ENCODE measurements around the gene OCRL.

The OCRL gene

DNA sequence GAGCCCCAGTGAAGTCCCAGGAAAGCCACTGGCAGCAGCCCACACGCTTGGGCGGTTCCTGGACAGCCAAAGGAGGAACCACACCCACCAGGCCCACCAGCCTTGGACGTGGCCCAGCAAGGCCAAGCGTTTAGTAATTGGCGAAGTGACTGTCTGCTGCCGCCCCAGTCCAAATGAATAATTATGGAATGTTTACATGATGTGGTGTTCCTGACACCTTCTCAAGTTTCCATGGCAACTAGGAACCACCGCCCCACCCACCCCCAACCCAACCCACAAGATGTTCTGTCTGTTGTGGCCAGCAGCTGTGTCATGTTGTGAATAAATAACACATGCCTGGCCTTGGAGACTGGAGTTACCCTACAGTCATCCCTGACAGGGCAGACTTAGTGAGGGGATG lies 92.4 kb downstream of the OCRL start:
- TF ChIP-seq, protein P1, sequence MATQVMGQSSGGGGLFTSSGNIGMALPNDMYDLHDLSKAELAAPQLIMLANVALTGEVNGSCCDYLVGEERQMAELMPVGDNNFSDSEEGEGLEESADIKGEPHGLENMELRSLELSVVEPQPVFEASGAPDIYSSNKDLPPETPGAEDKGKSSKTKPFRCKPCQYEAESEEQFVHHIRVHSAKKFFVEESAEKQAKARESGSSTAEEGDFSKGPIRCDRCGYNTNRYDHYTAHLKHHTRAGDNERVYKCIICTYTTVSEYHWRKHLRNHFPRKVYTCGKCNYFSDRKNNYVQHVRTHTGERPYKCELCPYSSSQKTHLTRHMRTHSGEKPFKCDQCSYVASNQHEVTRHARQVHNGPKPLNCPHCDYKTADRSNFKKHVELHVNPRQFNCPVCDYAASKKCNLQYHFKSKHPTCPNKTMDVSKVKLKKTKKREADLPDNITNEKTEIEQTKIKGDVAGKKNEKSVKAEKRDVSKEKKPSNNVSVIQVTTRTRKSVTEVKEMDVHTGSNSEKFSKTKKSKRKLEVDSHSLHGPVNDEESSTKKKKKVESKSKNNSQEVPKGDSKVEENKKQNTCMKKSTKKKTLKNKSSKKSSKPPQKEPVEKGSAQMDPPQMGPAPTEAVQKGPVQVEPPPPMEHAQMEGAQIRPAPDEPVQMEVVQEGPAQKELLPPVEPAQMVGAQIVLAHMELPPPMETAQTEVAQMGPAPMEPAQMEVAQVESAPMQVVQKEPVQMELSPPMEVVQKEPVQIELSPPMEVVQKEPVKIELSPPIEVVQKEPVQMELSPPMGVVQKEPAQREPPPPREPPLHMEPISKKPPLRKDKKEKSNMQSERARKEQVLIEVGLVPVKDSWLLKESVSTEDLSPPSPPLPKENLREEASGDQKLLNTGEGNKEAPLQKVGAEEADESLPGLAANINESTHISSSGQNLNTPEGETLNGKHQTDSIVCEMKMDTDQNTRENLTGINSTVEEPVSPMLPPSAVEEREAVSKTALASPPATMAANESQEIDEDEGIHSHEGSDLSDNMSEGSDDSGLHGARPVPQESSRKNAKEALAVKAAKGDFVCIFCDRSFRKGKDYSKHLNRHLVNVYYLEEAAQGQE (IDR thresholded peaks at IDR 0.05; ENCODE audit: insufficient read depth in 1 of 2, low read depth in 2 of 2, low read length in 2 of 2) = no peak
- no peak for TF ChIP-seq TAF1 (IDR thresholded peaks at IDR 0.05; ENCODE audit: borderline replicate concordance, insufficient read depth, low read length)
- no peak for TF ChIP-seq SIN3A (IDR thresholded peaks at IDR 0.05; ENCODE audit: borderline replicate concordance, insufficient read depth, low read length)
- TF ChIP-seq FOXP2 (optimal IDR thresholded peaks at IDR 0.05; ENCODE audit: borderline replicate concordance, extremely low read depth, extremely low read length, insufficient read depth) = no peak
- no peak for TF ChIP-seq POLR2AphosphoS5 (IDR thresholded peaks at IDR 0.05; ENCODE audit: low read depth, low read length)

DNA sequence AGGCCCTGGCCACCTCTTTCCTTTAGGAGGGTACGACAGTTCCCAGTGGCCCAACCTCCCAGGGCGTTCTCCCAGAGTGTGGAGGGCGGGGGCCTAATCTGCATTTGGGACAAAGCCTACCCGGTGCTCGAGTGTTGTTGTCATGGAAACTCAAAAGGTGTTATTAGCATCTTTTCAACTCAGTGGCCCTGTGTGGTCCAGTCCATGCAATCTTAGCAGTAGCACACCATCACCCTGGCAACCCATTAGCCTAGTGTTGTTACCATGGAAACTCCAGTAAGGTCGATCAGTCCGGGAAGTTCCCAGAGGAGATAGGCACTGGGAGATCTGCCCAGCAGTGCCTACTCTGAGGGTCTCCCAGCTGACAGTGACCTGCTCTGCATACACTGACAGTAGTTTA lies 94.5 kb downstream of the OCRL start:
- TF ChIP-seq TAF1 (IDR thresholded peaks at IDR 0.05; ENCODE audit: borderline replicate concordance, insufficient read depth, low read length) = no peak
- TF ChIP-seq FOXP2 (optimal IDR thresholded peaks at IDR 0.05; ENCODE audit: borderline replicate concordance, extremely low read depth, extremely low read length, insufficient read depth) = no peak
- no peak for TF ChIP-seq POLR2AphosphoS5 (IDR thresholded peaks at IDR 0.05; ENCODE audit: low read depth, low read length)
- TF ChIP-seq SIN3A (IDR thresholded peaks at IDR 0.05; ENCODE audit: borderline replicate concordance, insufficient read depth, low read length) = no peak
- TF ChIP-seq, protein P1 (IDR thresholded peaks at IDR 0.05; ENCODE audit: insufficient read depth in 1 of 2, low read depth in 2 of 2, low read length in 2 of 2) = no peak

DNA sequence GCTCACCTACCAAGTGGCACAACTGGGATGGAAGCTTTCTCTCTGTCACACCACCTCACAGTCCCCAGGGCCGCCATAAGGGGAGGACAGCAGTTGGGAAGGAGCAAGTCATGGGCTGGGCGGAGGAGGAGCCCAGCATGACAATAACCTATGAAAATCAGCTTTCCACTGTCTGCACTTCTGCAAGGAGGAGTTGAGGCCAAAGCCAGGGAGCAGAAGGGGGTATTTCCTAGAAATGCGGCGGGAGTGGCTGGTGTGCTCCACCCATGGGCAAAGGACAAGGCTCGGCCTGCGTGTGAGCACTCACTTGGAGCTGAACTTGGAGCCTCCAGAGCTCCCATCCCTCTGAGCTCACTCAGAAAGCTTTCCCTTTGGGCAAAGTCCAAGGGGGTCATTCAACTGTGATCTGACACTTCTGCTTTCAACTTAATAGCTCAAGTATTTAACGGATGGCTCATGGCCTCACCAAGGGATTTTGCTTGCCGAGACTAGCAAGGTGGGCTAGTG lies 96.2 kb downstream of the OCRL start:
- TF ChIP-seq FOXP2 (optimal IDR thresholded peaks at IDR 0.05; ENCODE audit: borderline replicate concordance, extremely low read depth, extremely low read length, insufficient read depth) (no peak), POLR2AphosphoS5 (IDR thresholded peaks at IDR 0.05; ENCODE audit: low read depth, low read length) (no peak), SIN3A (IDR thresholded peaks at IDR 0.05; ENCODE audit: borderline replicate concordance, insufficient read depth, low read length) (no peak), TAF1 (IDR thresholded peaks at IDR 0.05; ENCODE audit: borderline replicate concordance, insufficient read depth, low read length) (no peak)
- TF ChIP-seq, protein P1 (IDR thresholded peaks at IDR 0.05; ENCODE audit: insufficient read depth in 1 of 2, low read depth in 2 of 2, low read length in 2 of 2) = no peak

DNA sequence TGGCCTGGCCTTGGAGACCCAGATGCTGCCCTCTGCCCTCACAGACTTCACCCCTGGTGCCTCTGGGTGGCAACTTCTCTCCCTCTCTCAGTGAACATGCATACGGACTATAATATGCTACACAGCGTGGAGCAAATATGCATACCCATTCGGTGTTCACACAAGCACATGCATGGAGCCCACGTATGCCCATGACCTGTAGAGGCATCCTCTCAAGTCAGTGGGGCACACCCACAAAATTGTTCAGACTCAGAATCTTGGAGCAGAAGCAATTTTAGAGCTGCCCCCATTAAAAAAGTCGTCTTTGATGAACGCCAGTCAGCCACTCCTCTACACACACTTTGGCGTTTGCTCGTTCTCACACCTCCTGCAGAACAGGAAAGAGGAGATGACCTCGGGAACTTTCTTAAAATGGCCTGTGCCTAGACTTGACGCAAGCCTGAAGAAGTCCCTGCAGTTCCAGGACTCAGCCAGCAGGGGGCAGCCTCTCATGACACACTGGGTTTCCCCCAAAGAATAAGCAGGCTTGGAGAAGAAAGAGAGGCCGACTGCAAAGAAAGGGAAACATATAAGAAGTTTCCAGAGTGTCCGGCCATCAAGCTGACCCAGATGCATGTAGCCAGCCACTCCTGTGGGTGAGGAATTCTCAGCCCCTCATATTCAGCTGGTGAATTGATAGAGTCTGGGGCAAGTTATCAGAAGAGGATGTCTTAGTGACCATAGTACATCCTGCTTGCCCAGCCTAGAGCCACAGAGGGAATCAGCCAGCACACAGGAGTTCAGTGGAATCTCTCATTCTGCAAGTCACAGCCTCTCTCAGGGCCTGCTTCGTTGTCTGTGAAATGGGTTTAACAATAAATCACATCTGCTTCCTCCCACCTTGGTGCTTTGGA lies 97.4 kb downstream of the OCRL start:
- no peak for TF ChIP-seq POLR2AphosphoS5 (IDR thresholded peaks at IDR 0.05; ENCODE audit: low read depth, low read length)
- TF ChIP-seq TAF1 (IDR thresholded peaks at IDR 0.05; ENCODE audit: borderline replicate concordance, insufficient read depth, low read length) = no peak
- no peak for TF ChIP-seq SIN3A (IDR thresholded peaks at IDR 0.05; ENCODE audit: borderline replicate concordance, insufficient read depth, low read length)
- TF ChIP-seq FOXP2 (optimal IDR thresholded peaks at IDR 0.05; ENCODE audit: borderline replicate concordance, extremely low read depth, extremely low read length, insufficient read depth) = no peak
- TF ChIP-seq, protein P1 (IDR thresholded peaks at IDR 0.05; ENCODE audit: insufficient read depth in 1 of 2, low read depth in 2 of 2, low read length in 2 of 2) = no peak
